ENCODE results near the gene ATP10A. TPM values are rescaled to one million over a fixed set of nuclear protein-coding genes. Genes with fewer than 3 reads are reported as not detected.

The ATP10A gene
- polyA plus RNA-seq, 1 donor (not counting 4 experiments of a cell fraction or from before 2014, with no cell fraction given) = not detected

GRCh38 chr15:25721605-25721955, 141.5 kb downstream of the ATP10A start:
- Histone ChIP-seq H2AFZ (ENCODE audit: control insufficient read depth, low read length) (no peak overlapping the region), H3K9ac (ENCODE audit: control insufficient read depth, extremely low read depth, insufficient read depth, low read length) (no peak overlapping the region), H3K4me3 (ENCODE audit: control insufficient read depth in 2 of 3, extremely low read depth in 1 of 3, insufficient read depth in 2 of 3, low read depth in 1 of 3, low read length in 3 of 3) (no peak overlapping the region), H4K20me1 (ENCODE audit: control insufficient read depth, extremely low read depth, insufficient read depth, low read length) (no peaks in the 10 kb centered on the region), H3K36me3 (ENCODE audit: control insufficient read depth in 2 of 2, extremely low read depth in 1 of 2, insufficient read depth in 2 of 2, low read length in 2 of 2) (no peaks in the 10 kb centered on the region), H3K27me3 (ENCODE audit: control insufficient read depth, extremely low read depth, insufficient read depth, low read length) (no peaks in the 10 kb centered on the region), H3K79me2 (ENCODE audit: control insufficient read depth, insufficient read depth, low read length) (no peaks in the 10 kb centered on the region), H3K4me1 (ENCODE audit: control insufficient read depth, extremely low read depth, insufficient read depth, low read length) (no peaks in the 10 kb centered on the region), H3K27ac (ENCODE audit: control insufficient read depth, insufficient read depth, low read length) (no peak overlapping the region), H3K9me1 (ENCODE audit: control insufficient read depth, extremely low read depth, insufficient read depth, low read length) (no peaks in the 10 kb centered on the region), H3K4me2 (ENCODE audit: control insufficient read depth, extremely low read depth, insufficient read depth, low read depth, low read length) (no peak overlapping the region), H3K9me3 (ENCODE audit: control insufficient read depth, low read depth, low read length) (peaks cover 7% of the 10 kb centered on the region)
- no peak for TF ChIP-seq CTCF (optimal IDR thresholded peaks at IDR 0.05 in 1 of 3, IDR thresholded peaks at IDR 0.05 in 1 of 3, conservative IDR thresholded peaks at IDR 0.05 in 1 of 3; ENCODE audit: extremely low read depth in 1 of 3, insufficient read depth in 2 of 3, low read length in 3 of 3)
- TF ChIP-seq EZH2 (IDR thresholded peaks at IDR 0.05; ENCODE audit: low read length) = no peak
- dilution Hi-C loops (cut with MboI; ENCODE audit: extremely low pct_ligation_motif_present, low sequenced_read_pairs) = no loop called here
- DNase-seq (ENCODE audit: low read depth, low spot score) = no peak
- FAIRE-seq = no peak

GRCh38 chr15:25719101-25719985, 143.8 kb downstream of the ATP10A start:
- H3K9ac ChIP-seq (ENCODE audit: control insufficient read depth, extremely low read depth, insufficient read depth, low read length) = no peak overlapping the region
- no peak overlapping the region for H3K27ac ChIP-seq (ENCODE audit: control insufficient read depth, insufficient read depth, low read length)
- dilution Hi-C loops (cut with MboI; ENCODE audit: extremely low pct_ligation_motif_present, low sequenced_read_pairs) = no loop called here
- FAIRE-seq = no peak
- no peaks in the 10 kb centered on the region for H3K27me3 ChIP-seq (ENCODE audit: control insufficient read depth, extremely low read depth, insufficient read depth, low read length)
- no peaks in the 10 kb centered on the region for H3K79me2 ChIP-seq (ENCODE audit: control insufficient read depth, insufficient read depth, low read length)
- H3K9me3 ChIP-seq (ENCODE audit: control insufficient read depth, low read depth, low read length) = peaks cover 10% of the 10 kb centered on the region
- TF ChIP-seq EZH2 (IDR thresholded peaks at IDR 0.05; ENCODE audit: low read length) (no peak), CTCF (optimal IDR thresholded peaks at IDR 0.05 in 1 of 3, IDR thresholded peaks at IDR 0.05 in 1 of 3, conservative IDR thresholded peaks at IDR 0.05 in 1 of 3; ENCODE audit: extremely low read depth in 1 of 3, insufficient read depth in 2 of 3, low read length in 3 of 3) (no peak)
- no peaks in the 10 kb centered on the region for H3K4me1 ChIP-seq (ENCODE audit: control insufficient read depth, extremely low read depth, insufficient read depth, low read length)
- no peaks in the 10 kb centered on the region for H3K36me3 ChIP-seq (ENCODE audit: control insufficient read depth in 2 of 2, extremely low read depth in 1 of 2, insufficient read depth in 2 of 2, low read length in 2 of 2)
- H3K9me1 ChIP-seq (ENCODE audit: control insufficient read depth, extremely low read depth, insufficient read depth, low read length) = no peaks in the 10 kb centered on the region
- H3K4me2 ChIP-seq (ENCODE audit: control insufficient read depth, extremely low read depth, insufficient read depth, low read depth, low read length) = no peak overlapping the region
- DNase-seq (ENCODE audit: low read depth, low spot score) = no peak
- H2AFZ ChIP-seq (ENCODE audit: control insufficient read depth, low read length) = no peak overlapping the region
- no peaks in the 10 kb centered on the region for H4K20me1 ChIP-seq (ENCODE audit: control insufficient read depth, extremely low read depth, insufficient read depth, low read length)
- no peak overlapping the region for H3K4me3 ChIP-seq (ENCODE audit: control insufficient read depth in 2 of 3, extremely low read depth in 1 of 3, insufficient read depth in 2 of 3, low read depth in 1 of 3, low read length in 3 of 3)
